Measurements from ENCODE around the gene EFCAB12.

Gene EFCAB12

GRCh38 chr3:129433565-129433964 is 5.1 kb upstream of the EFCAB12 start:
- TF ChIP-seq ZBTB7A (IDR thresholded peaks at IDR 0.05; ENCODE audit: low read depth) (no peak), NFIC (IDR thresholded peaks at IDR 0.05) (no peak), EP300 (IDR thresholded peaks at IDR 0.05; ENCODE audit: borderline replicate concordance) (no peak)

DNA sequence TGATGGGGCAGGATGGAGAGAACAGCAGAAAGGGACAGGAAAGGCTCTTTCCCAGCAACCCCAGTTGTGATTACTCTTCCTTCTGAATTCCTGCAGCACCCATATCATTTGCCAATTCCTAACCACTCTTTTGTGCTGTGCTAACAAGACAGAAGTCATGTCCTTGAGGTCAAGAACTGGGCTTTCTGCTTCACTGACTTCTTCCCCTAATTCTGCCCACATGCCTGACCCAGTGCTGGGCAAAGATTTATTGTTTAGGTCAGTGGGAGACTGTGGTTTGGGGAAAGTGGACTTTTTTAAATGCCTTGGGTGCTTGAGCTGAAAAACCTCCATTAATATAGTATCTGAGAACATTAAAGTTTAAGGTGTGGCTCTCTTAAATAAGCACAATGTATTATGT is 4.2 kb upstream of the EFCAB12 start:
- no peak for TF ChIP-seq TEAD4 (IDR thresholded peaks at IDR 0.05)
- TF ChIP-seq MAX (IDR thresholded peaks at IDR 0.05), result no peak
- TF ChIP-seq ZBTB7A (IDR thresholded peaks at IDR 0.05; ENCODE audit: low read depth), result no peak
- TF ChIP-seq YY1 (IDR thresholded peaks at IDR 0.05; ENCODE audit: low read depth), result no peak
- no peak for TF ChIP-seq TAF1 (IDR thresholded peaks at IDR 0.05; ENCODE audit: low read depth)
- no peak for TF ChIP-seq RAD21 (IDR thresholded peaks at IDR 0.05; ENCODE audit: low read depth)
- TF ChIP-seq CEBPB (IDR thresholded peaks at IDR 0.05), result no peak
- TF ChIP-seq CREB1 (IDR thresholded peaks at IDR 0.05; ENCODE audit: low read depth), result no peak

GRCh38 chr3:129432036-129432435 is 3.6 kb upstream of the EFCAB12 start:
- no peak for TF ChIP-seq TCF12 (IDR thresholded peaks at IDR 0.05; ENCODE audit: low read depth)
- TF ChIP-seq USF1 (IDR thresholded peaks at IDR 0.05), result no peak
- no peak for TF ChIP-seq TAF1 (IDR thresholded peaks at IDR 0.05; ENCODE audit: low read depth)

GRCh38 chr3:129429602-129430001 is 1.2 kb upstream of the EFCAB12 start:
- TF ChIP-seq ZBTB7A (IDR thresholded peaks at IDR 0.05; ENCODE audit: low read depth), result no peak
- no peak for TF ChIP-seq TCF12 (IDR thresholded peaks at IDR 0.05; ENCODE audit: low read depth)
- no peak for TF ChIP-seq FOXM1 (IDR thresholded peaks at IDR 0.05; ENCODE audit: borderline replicate concordance, low read depth)
- no peak for TF ChIP-seq EGR1 (IDR thresholded peaks at IDR 0.05)
- TF ChIP-seq TEAD4 (IDR thresholded peaks at IDR 0.05), result no peak
- TF ChIP-seq CREB1 (IDR thresholded peaks at IDR 0.05; ENCODE audit: low read depth), result no peak
- no peak for TF ChIP-seq MAX (IDR thresholded peaks at IDR 0.05)
- TF ChIP-seq, protein P1, sequence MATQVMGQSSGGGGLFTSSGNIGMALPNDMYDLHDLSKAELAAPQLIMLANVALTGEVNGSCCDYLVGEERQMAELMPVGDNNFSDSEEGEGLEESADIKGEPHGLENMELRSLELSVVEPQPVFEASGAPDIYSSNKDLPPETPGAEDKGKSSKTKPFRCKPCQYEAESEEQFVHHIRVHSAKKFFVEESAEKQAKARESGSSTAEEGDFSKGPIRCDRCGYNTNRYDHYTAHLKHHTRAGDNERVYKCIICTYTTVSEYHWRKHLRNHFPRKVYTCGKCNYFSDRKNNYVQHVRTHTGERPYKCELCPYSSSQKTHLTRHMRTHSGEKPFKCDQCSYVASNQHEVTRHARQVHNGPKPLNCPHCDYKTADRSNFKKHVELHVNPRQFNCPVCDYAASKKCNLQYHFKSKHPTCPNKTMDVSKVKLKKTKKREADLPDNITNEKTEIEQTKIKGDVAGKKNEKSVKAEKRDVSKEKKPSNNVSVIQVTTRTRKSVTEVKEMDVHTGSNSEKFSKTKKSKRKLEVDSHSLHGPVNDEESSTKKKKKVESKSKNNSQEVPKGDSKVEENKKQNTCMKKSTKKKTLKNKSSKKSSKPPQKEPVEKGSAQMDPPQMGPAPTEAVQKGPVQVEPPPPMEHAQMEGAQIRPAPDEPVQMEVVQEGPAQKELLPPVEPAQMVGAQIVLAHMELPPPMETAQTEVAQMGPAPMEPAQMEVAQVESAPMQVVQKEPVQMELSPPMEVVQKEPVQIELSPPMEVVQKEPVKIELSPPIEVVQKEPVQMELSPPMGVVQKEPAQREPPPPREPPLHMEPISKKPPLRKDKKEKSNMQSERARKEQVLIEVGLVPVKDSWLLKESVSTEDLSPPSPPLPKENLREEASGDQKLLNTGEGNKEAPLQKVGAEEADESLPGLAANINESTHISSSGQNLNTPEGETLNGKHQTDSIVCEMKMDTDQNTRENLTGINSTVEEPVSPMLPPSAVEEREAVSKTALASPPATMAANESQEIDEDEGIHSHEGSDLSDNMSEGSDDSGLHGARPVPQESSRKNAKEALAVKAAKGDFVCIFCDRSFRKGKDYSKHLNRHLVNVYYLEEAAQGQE (IDR thresholded peaks at IDR 0.05; ENCODE audit: low read depth), result no peak
- TF ChIP-seq NFIC (IDR thresholded peaks at IDR 0.05), result no peak
- no peak for TF ChIP-seq USF1 (IDR thresholded peaks at IDR 0.05)
- no peak for TF ChIP-seq YY1 (IDR thresholded peaks at IDR 0.05; ENCODE audit: low read depth)
- TF ChIP-seq RAD21 (IDR thresholded peaks at IDR 0.05; ENCODE audit: low read depth), result no peak
- TF ChIP-seq EP300 (IDR thresholded peaks at IDR 0.05; ENCODE audit: borderline replicate concordance), result no peak

- TF ChIP-seq CREB1 (IDR thresholded peaks at IDR 0.05; ENCODE audit: low read depth), result no peak
- no peak for TF ChIP-seq ZBTB7A (IDR thresholded peaks at IDR 0.05; ENCODE audit: low read depth)
- TF ChIP-seq CEBPB (IDR thresholded peaks at IDR 0.05), result no peak
- no peak for TF ChIP-seq FOXM1 (IDR thresholded peaks at IDR 0.05; ENCODE audit: borderline replicate concordance, low read depth)
- no peak for TF ChIP-seq YY1 (IDR thresholded peaks at IDR 0.05; ENCODE audit: low read depth)
Observed at GRCh38 chr3:129429080-129429451, 630 bp upstream of the EFCAB12 start.

DNA sequence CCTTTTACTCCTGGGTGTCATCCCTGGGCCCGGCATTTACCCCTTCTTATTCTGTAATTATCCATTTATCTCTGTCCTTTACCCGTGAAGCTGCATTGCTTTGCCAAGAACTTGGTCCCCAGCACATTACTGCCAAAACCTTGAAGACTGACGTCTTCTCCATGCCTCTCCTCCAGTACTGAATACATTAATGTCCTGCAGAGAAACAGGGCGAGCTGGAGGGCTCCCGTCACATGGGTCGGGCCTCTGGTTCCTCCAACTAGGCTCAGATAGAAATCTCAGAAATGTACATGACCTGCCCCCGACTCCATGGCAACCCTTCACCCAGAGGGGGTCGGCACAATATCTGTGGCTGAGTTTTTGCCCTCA is 445 bp downstream of the EFCAB12 start:
- TF ChIP-seq USF1 (IDR thresholded peaks at IDR 0.05), result no peak
- TF ChIP-seq TAF1 (IDR thresholded peaks at IDR 0.05; ENCODE audit: low read depth), result no peak
- no peak for TF ChIP-seq ZBTB7A (IDR thresholded peaks at IDR 0.05; ENCODE audit: low read depth)
- no peak for TF ChIP-seq TCF12 (IDR thresholded peaks at IDR 0.05; ENCODE audit: low read depth)
- TF ChIP-seq EGR1 (IDR thresholded peaks at IDR 0.05), result no peak
- no peak for TF ChIP-seq CREB1 (IDR thresholded peaks at IDR 0.05; ENCODE audit: low read depth)
- TF ChIP-seq, protein P1 (IDR thresholded peaks at IDR 0.05; ENCODE audit: low read depth), result no peak
- TF ChIP-seq TEAD4 (IDR thresholded peaks at IDR 0.05), result no peak
- no peak for TF ChIP-seq RAD21 (IDR thresholded peaks at IDR 0.05; ENCODE audit: low read depth)
- TF ChIP-seq EP300 (IDR thresholded peaks at IDR 0.05; ENCODE audit: borderline replicate concordance), result no peak
- no peak for TF ChIP-seq YY1 (IDR thresholded peaks at IDR 0.05; ENCODE audit: low read depth)
